Measurements from ENCODE around the gene ZNF644.

ZNF644 gene

GRCh38 chr1:90957497-90957896 lies 64.3 kb downstream of the ZNF644 start:
- H3K4me3 Mint-ChIP-seq: no peak overlapping the region
- H3K27me3 Mint-ChIP-seq (ENCODE audit: low read depth): no peaks in the 10 kb centered on the region
- no peak for TF ChIP-seq CTCF (IDR thresholded peaks at IDR 0.05; ENCODE audit: unreplicated experiment in 3 of 3)
- H3K36me3 Mint-ChIP-seq (ENCODE audit: low read depth): peaks cover 82% of the 10 kb centered on the region
- no peak overlapping the region for H3K27ac Mint-ChIP-seq
- peaks cover 55% of the 10 kb centered on the region for H3K9me3 Mint-ChIP-seq
- H3K4me1 Mint-ChIP-seq: no peaks in the 10 kb centered on the region

- Mint-ChIP-seq H3K4me1 (no peaks in the 10 kb centered on the region), H3K27me3 (ENCODE audit: low read depth) (no peaks in the 10 kb centered on the region), H3K4me3 (no peak overlapping the region), H3K9me3 (peaks cover 58% of the 10 kb centered on the region), H3K27ac (no peak overlapping the region), H3K36me3 (ENCODE audit: low read depth) (peaks cover 87% of the 10 kb centered on the region)
- TF ChIP-seq CTCF (IDR thresholded peaks at IDR 0.05; ENCODE audit: unreplicated experiment in 3 of 3): no peak
These were observed 66.1 kb downstream of the ZNF644 start for GRCh38 chr1:90955769-90956168.

- no peak for TF ChIP-seq CTCF (IDR thresholded peaks at IDR 0.05; ENCODE audit: unreplicated experiment in 3 of 3)
- Mint-ChIP-seq H3K27me3 (ENCODE audit: low read depth) (no peaks in the 10 kb centered on the region), H3K4me3 (no peak overlapping the region)
These were observed 68.9 kb downstream of the ZNF644 start for GRCh38 chr1:90952906-90953305.

GRCh38 chr1:90951009-90951408 lies 70.8 kb downstream of the ZNF644 start:
- Mint-ChIP-seq H3K4me3 (no peak overlapping the region), H3K4me1 (no peaks in the 10 kb centered on the region), H3K27ac (no peak overlapping the region), H3K27me3 (ENCODE audit: low read depth) (no peaks in the 10 kb centered on the region), H3K9me3 (peaks cover 23% of the 10 kb centered on the region), H3K36me3 (ENCODE audit: low read depth) (peaks cover 39% of the 10 kb centered on the region)
- TF ChIP-seq CTCF (IDR thresholded peaks at IDR 0.05; ENCODE audit: unreplicated experiment in 3 of 3): no peak

More at GRCh38 chr1:90952906-90953305, 68.9 kb downstream of the ZNF644 start:
- Mint-ChIP-seq H3K27ac (no peak overlapping the region), H3K9me3 (peaks cover 41% of the 10 kb centered on the region), H3K4me1 (no peaks in the 10 kb centered on the region), H3K36me3 (ENCODE audit: low read depth) (peaks cover 58% of the 10 kb centered on the region)

- Mint-ChIP-seq H3K36me3 (ENCODE audit: low read depth) (peaks cover 16% of the 10 kb centered on the region), H3K4me1 (no peaks in the 10 kb centered on the region), H3K9me3 (peaks cover 9% of the 10 kb centered on the region), H3K27ac (no peak overlapping the region), H3K4me3 (no peak overlapping the region), H3K27me3 (ENCODE audit: low read depth) (no peaks in the 10 kb centered on the region)
- no peak for TF ChIP-seq CTCF (IDR thresholded peaks at IDR 0.05; ENCODE audit: unreplicated experiment in 3 of 3)
These were observed 73.5 kb downstream of the ZNF644 start for GRCh38 chr1:90948301-90948700.

GRCh38 chr1:90946630-90947029 lies 75.2 kb downstream of the ZNF644 start:
- H3K27me3 Mint-ChIP-seq (ENCODE audit: low read depth): no peaks in the 10 kb centered on the region
- no peak for TF ChIP-seq CTCF (IDR thresholded peaks at IDR 0.05; ENCODE audit: unreplicated experiment in 3 of 3)

More at GRCh38 chr1:90946630-90947029, 75.2 kb downstream of the ZNF644 start:
- Mint-ChIP-seq H3K9me3 (no peaks in the 10 kb centered on the region), H3K4me3 (no peak overlapping the region), H3K36me3 (ENCODE audit: low read depth) (peaks cover 4% of the 10 kb centered on the region), H3K27ac (no peak overlapping the region), H3K4me1 (no peaks in the 10 kb centered on the region)

Measured in nephron (organoid).